NB4 (cell line): ENCODE results near the gene TRIM45.

Experiments
- MYC ChIP-seq: IDR thresholded peaks from 2 replicates; pipeline ENCODE4 v1.6.1; 2011; ENCODE audit warnings: low read depth, low read length
- POLR2A ChIP-seq: IDR thresholded peaks from 2 replicates; pipeline ENCODE4 v1.6.1; 2011; ENCODE audit warnings: mild to moderate bottlenecking; ENCODE audit not compliant: insufficient read length; ENCODE audit errors: extremely low read depth
- TF ChIP-seq, protein P1 (sequence below): IDR thresholded peaks from one replicate; pipeline ENCODE4 v1.5.1; 2012; ENCODE audit warnings: low read depth, low read length
- TF ChIP-seq, protein P2 (sequence below): IDR thresholded peaks from 2 replicates; pipeline ENCODE4 v1.6.1; 2011; ENCODE audit warnings: low read depth, low read length

DNA sequence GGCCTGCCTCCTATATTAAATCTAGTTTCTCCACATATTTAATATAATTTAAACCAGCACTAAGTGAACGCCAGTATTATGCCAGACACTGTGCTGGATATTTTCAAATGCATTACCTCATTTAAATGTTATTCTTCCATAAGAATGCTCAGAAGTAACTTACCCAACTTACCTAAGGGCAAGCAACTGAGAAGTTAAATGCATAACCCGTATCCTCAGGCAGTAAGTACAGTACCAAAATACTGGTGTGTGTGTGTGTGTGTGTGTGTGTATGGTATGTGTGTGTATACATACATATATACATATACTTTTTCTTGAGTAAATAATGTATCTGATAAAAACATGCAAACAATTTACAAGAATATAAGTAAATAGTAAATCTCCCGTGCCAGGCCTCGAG lies 9.0 kb upstream of the TRIM45 start:
- TF ChIP-seq POLR2A (no peak), MYC (no peak)
- TF ChIP-seq, protein P1, sequence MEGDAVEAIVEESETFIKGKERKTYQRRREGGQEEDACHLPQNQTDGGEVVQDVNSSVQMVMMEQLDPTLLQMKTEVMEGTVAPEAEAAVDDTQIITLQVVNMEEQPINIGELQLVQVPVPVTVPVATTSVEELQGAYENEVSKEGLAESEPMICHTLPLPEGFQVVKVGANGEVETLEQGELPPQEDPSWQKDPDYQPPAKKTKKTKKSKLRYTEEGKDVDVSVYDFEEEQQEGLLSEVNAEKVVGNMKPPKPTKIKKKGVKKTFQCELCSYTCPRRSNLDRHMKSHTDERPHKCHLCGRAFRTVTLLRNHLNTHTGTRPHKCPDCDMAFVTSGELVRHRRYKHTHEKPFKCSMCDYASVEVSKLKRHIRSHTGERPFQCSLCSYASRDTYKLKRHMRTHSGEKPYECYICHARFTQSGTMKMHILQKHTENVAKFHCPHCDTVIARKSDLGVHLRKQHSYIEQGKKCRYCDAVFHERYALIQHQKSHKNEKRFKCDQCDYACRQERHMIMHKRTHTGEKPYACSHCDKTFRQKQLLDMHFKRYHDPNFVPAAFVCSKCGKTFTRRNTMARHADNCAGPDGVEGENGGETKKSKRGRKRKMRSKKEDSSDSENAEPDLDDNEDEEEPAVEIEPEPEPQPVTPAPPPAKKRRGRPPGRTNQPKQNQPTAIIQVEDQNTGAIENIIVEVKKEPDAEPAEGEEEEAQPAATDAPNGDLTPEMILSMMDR, result no peak
- TF ChIP-seq, protein P2, sequence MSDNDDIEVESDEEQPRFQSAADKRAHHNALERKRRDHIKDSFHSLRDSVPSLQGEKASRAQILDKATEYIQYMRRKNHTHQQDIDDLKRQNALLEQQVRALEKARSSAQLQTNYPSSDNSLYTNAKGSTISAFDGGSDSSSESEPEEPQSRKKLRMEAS, result no peak
